Nephron progenitor cell (in vitro differentiated cells): Measurements from ENCODE around the gene CEP19.
A peak's percentile ranks its signal among the peaks of the same experiment; 100 is the strongest.

ENCODE experiments used
- DNase-seq: peaks from one replicate; pipeline ENCODE4 v3.0.0; 2021
- H3K27ac Mint-ChIP-seq: 2 replicates; pipeline ENCODE4 v1.8.0; 2021; ENCODE audit warnings: mild to moderate bottlenecking, moderate library complexity, mixed read lengths
- H3K27me3 Mint-ChIP-seq: 2 replicates; pipeline ENCODE4 v1.8.0; 2021; ENCODE audit warnings: mild to moderate bottlenecking, low read depth, mixed read lengths; ENCODE audit not compliant: poor library complexity
- H3K36me3 Mint-ChIP-seq: 2 replicates; pipeline ENCODE4 v1.8.0; 2021; ENCODE audit warnings: low read depth, mixed read lengths
- H3K4me1 Mint-ChIP-seq: 2 replicates; pipeline ENCODE4 v1.8.0; 2021; ENCODE audit warnings: mixed read lengths
- H3K4me3 Mint-ChIP-seq: 2 replicates; pipeline ENCODE4 v1.8.0; 2021; ENCODE audit warnings: mild to moderate bottlenecking, moderate library complexity, mixed read lengths
- H3K9me3 Mint-ChIP-seq: 2 replicates; pipeline ENCODE4 v1.8.0; 2021; ENCODE audit warnings: mild to moderate bottlenecking, moderate library complexity, mixed read lengths
- TF ChIP-seq, protein P1 (sequence below): fragments of 200-600 bp; sonication (generic); IDR thresholded peaks from 2 replicates; pipeline ENCODE4 v1.5.0; 2021; ENCODE audit warnings: antibody characterized with exemption

CEP19 gene

DNA sequence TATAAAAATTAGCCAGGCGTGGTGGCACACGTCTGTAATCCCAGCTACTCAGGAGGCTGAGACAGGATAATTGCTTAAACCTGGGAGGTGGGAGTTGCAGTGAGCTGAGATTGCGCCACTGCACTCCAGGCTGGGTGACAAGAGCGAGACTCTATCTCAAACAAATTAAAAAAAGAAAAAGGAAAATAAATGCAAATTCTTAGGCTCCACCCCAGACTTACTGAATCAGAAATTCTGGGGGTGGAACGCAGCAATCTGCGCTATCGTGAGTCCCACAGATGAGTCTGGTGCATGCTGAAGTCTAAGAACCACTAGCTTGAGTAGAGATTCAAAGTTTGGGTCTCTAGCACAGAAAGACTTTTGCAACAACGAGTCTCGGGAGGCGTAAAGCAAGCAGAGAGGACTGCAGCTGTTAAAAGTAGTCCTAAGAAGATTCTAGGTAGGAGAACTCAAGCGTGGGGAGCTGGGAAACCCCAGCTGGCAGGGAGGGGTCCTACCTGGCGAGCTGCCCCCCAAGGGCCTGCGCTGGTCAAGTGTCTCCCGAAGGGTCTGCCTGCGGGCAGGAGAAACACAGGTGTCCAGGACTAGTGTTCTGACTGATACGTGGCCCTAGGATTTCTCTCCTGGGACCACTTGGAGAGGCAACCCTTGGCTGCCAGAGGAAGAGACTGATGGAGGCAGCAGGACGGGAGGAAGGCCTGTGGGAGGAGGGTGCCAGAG lies 21.9 kb downstream of the CEP19 start:
- H3K9me3 Mint-ChIP-seq: no peaks in the 10 kb centered on the region
- no peaks in the 10 kb centered on the region for H3K36me3 Mint-ChIP-seq
- no peak overlapping the region for H3K4me3 Mint-ChIP-seq
- peaks cover 26% of the 10 kb centered on the region for H3K4me1 Mint-ChIP-seq
- TF ChIP-seq, protein P1, sequence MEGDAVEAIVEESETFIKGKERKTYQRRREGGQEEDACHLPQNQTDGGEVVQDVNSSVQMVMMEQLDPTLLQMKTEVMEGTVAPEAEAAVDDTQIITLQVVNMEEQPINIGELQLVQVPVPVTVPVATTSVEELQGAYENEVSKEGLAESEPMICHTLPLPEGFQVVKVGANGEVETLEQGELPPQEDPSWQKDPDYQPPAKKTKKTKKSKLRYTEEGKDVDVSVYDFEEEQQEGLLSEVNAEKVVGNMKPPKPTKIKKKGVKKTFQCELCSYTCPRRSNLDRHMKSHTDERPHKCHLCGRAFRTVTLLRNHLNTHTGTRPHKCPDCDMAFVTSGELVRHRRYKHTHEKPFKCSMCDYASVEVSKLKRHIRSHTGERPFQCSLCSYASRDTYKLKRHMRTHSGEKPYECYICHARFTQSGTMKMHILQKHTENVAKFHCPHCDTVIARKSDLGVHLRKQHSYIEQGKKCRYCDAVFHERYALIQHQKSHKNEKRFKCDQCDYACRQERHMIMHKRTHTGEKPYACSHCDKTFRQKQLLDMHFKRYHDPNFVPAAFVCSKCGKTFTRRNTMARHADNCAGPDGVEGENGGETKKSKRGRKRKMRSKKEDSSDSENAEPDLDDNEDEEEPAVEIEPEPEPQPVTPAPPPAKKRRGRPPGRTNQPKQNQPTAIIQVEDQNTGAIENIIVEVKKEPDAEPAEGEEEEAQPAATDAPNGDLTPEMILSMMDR: no peak
- no peak for DNase-seq
- H3K27ac Mint-ChIP-seq: no peak overlapping the region
- H3K27me3 Mint-ChIP-seq: peaks cover 14% of the 10 kb centered on the region

DNA sequence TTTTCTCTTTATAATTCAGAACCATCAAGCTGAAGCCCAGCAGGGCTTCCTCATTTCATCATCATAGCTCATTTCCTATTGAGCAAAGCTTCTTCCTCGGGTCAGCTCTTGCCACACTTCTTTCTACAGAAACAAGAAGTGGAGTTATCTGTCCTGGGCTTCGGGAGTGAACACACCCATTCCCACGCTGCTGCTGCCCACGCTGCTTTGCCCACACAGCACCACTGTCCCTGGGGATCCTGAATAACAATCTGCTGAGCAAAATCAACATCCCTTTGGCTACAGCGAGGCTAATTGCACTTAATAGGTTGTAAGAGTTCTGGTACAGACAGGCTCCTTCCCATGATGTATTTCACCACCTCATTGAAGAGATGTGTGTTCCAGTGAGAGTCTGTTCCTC lies 23.7 kb downstream of the CEP19 start:
- no peaks in the 10 kb centered on the region for H3K36me3 Mint-ChIP-seq
- no peak overlapping the region for H3K4me3 Mint-ChIP-seq
- H3K27me3 Mint-ChIP-seq: peaks cover 14% of the 10 kb centered on the region
- TF ChIP-seq, protein P1: no peak
- H3K27ac Mint-ChIP-seq: no peak overlapping the region
- H3K9me3 Mint-ChIP-seq: peaks cover 3% of the 10 kb centered on the region
- DNase-seq: no peak
- H3K4me1 Mint-ChIP-seq: peaks cover 31% of the 10 kb centered on the region

DNA sequence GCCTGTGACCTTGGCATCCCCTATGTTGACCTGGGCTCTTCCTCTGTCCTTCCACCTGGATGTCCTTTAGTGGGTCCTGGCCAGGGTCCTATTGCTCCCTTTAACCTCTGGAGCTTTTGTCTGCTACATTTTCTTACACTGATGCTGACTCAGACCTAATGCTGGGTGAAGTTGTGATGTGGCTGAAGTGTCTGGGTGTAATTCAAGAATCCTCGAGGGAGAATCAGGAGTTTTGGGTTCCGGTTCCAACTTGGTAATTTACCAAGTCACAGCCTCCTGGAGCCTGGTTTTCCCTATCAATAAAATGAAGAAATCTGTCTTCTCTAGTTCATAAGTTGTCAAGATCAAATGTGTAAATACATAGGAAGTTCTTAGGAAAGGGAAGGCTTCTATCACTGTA lies 25.6 kb downstream of the CEP19 start:
- no peak overlapping the region for H3K4me3 Mint-ChIP-seq
- no peak for DNase-seq
- peaks cover 15% of the 10 kb centered on the region for H3K9me3 Mint-ChIP-seq
- H3K36me3 Mint-ChIP-seq: no peaks in the 10 kb centered on the region
- TF ChIP-seq, protein P1: no peak
- H3K4me1 Mint-ChIP-seq: peaks cover 31% of the 10 kb centered on the region
- no peak overlapping the region for H3K27ac Mint-ChIP-seq
- peaks cover 8% of the 10 kb centered on the region for H3K27me3 Mint-ChIP-seq

DNA sequence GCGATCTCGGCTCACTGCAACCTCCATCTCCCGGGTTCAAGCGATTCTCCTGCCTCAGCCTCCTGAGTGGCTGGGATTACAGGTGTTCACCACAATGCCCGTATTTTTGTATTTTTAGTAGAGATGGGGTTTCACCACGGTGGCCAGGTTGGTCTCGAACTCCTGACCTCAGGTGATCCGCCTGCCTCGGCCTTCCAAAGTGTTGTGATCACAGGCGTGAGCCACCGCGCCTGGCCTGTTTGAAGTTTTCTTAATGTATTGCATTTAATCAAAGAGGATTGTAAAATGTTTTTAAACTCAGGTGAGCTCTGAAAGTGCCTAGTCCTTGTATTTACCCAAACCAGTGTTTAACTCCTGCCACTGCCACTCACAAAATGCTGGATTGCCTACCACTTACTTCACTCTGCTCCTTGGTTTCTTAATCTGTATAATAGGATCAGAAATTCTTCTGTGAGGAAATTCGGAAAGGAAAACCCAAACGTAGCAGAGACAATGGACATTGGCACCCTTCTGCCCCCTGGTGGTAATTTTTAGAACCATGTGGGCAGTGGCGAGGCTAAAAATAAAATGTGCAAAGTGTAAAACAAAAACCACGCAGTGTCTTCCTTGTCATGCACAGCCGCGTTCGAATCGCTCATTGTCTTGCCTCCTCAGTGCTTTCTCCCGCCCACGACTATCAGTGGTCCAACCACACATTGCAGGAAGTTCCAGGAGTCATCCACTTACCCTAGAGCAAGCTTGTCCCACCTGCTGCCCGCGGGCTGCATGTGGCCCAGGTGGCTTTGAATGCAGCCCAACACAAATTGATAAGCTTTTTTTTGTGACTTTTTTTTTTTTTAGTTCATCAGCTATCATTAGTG lies 27.3 kb downstream of the CEP19 start:
- DNase-seq: peak; percentile 66
- Mint-ChIP-seq H3K4me1 (peaks cover 31% of the 10 kb centered on the region), H3K4me3 (no peak overlapping the region), H3K36me3 (no peaks in the 10 kb centered on the region), H3K27me3 (no peaks in the 10 kb centered on the region), H3K27ac (no peak overlapping the region), H3K9me3 (peaks cover 15% of the 10 kb centered on the region)
- TF ChIP-seq, protein P1: peak; percentile 85

DNA sequence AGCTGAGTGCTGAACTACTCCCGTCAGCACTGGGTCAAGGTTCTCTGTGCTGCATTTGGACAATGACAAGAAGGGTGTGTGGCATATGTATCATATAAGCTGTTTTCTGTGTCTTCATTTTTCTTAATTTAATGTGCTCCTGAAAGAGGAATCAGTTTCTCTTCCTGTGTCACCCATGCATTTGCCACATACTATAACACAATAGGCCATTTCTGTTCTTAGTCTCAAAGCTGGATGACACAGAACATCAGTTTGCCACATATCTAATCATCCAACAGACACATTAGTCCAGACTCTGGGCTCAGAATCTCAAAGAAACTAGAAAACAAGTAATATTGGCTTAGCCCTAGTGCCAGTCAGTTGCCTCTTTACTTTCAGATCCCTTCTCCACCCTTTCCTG lies 34.1 kb downstream of the CEP19 start:
- no peaks in the 10 kb centered on the region for H3K4me1 Mint-ChIP-seq
- DNase-seq: no peak
- no peak overlapping the region for H3K4me3 Mint-ChIP-seq
- peaks cover 9% of the 10 kb centered on the region for H3K9me3 Mint-ChIP-seq
- peaks cover 13% of the 10 kb centered on the region for H3K27me3 Mint-ChIP-seq
- TF ChIP-seq, protein P1: no peak
- H3K36me3 Mint-ChIP-seq: no peaks in the 10 kb centered on the region
- H3K27ac Mint-ChIP-seq: no peak overlapping the region
